HG03108 (cell line): ENCODE measurements around the gene SULF2.

Source experiments
- ATAC-seq: cut with Tn5 transposase; IDR thresholded peaks from one replicate; pipeline ENCODE4 v1.9.1; 2021; ENCODE audit warnings: moderate library complexity; ENCODE audit not compliant: unreplicated experiment

The SULF2 gene

DNA sequence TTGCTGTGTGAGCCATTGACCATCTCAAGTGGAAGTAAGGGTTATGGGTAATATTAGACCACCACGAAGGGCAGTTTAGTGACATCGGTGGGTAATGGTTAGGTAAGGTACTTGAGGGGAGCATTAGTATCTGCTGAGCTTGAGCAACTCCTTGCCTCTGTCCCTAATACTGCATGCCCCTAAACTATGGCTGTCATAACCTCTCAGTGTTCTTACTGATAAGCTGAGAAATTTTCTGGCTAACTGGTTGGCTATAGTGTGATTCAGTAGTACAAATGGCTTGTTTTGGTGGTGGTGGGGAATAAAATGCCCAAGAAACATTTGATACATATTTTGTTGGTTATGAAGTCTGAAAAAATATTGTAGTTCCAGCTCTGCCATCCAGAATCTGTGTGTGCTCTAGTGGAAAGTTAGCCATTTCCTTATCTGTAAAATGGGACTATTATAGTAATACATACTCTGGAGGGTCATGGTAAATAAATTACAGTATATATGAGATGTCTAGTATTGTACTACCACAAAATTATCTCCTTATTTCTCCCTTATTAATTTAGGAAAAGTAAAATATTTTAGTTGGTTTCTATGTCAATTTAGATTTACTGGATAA, 170.5 kb downstream of the SULF2 start:
- no peak for ATAC-seq

DNA sequence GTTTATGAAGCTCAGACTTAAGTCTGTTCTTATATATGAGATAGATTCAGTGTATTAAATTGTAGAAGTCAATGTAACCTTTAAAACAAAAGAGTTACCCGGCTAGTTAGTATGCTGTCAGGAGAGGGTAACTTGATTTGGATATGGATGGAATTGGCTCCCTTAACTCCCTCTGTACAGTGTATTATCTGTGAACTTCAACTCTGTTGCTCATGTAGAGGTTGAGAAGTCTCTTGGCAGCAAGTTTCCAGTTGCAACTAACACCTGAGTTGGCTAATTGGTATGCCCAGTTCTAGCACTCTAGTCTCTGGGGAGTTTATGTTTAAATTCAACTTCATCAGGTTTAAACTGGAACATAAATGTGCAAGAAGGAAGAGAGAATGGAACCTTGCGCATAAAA, 172.6 kb downstream of the SULF2 start:
- no peak for ATAC-seq

DNA sequence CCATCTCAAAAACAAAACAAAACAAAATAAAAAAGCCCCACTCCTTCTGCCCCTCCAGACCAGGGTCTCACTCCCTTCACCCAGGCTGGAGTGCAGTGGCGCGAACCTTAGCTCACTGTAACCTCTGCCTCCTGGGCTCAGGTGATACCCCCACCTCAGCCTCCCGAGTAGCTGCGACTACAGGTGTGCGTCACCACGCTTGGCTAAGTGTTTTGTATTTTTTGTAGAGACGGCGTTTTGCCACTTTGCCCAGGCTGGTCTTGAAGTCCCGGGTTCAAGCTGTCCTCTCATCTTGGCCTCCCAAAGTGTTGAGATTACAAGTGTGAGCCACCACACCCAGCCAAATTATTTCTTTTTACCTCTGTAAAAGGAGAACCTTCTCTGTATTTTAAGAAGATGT, 173.5 kb downstream of the SULF2 start:
- no peak for ATAC-seq

DNA sequence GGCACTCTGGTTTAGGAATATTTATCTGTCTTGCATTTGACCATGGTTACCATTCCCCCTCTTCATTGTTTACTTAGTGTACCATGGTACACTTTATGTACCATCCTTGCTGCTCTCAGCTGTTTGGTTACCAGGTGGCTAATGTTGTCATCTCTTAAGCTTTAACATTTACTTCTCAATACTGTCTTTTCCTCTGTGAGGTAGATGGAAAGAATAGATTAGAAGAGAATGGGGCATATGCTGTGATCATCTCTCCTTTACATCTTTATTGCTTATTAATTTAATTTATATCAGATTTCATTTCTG, 174.4 kb downstream of the SULF2 start:
- ATAC-seq, result no peak

DNA sequence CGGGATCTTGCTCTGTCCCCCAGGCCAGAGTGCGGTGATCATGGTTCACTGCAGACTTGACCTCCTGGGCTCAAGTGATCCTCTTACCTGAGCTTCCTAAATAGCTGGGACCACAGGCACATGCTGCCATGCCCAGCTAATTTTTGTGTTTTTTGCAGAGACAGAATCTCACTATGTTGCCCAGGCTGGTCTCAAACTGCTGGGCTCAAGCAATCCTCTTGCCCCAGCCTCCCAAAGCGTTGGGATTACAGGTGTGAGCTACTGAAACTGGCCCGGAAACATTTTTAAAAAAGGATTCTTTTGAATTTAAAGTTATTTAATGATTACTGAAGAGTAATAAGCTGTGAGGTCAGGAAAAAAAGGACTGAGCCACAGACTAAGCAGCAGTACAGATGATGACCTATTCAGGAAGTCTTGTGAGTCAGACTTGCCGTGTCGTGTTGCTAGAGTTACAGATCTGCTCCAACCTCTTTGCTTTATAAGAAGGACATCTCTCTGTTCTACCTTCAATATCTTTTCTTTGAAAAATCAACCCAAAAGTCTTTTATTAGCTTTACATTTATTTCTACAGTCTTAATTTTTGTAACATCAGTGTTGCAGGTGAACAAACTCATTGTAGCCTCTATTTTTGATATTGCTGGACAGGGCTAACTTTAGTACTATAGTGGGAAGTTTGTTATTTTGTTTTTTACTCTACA, 174.9 kb downstream of the SULF2 start:
- ATAC-seq, result peak; percentile 55

DNA sequence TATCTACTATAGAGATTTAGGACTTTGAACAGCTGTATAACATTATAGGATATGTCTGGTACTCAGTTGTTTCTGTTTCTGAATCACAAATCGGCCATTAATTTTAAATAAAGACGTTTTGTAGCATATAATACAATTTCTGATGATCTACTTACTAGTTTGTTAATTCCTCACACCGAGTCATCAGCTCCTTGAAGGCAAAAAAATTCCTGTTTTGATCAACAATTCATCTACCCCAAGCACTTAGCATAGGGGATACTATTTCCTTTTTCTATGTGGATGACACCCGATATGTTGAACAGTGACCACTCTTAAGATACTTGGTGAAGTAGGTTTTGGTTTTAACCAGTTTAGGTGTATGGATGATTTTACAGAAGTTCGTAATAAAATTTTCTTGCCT, 176.3 kb downstream of the SULF2 start:
- ATAC-seq, result no peak
